HG03045 (cell line): Measurements from ENCODE around the gene BOK.
"Not testable (repeated sequence)": the region's sequence is repeated elsewhere in the genome, so short reads cannot be mapped to it uniquely, and the experiment has no call there.

Source experiments
- ATAC-seq: cut with Tn5 transposase; IDR thresholded peaks from one replicate; pipeline ENCODE4 v1.9.1; 2021; ENCODE audit warnings: mild to moderate bottlenecking, moderate library complexity; ENCODE audit not compliant: unreplicated experiment

BOK gene

GRCh38 chr2:241555711-241556110, 2.8 kb upstream of the BOK start:
- ATAC-seq: no peak

- no peak for ATAC-seq
Measured at GRCh38 chr2:241556746-241557145, 1.8 kb upstream of the BOK start.

GRCh38 chr2:241559323-241560161, 997 bp downstream of the BOK start:
- ATAC-seq: no peak

GRCh38 chr2:241560162-241560882, 1.8 kb downstream of the BOK start:
- no peak for ATAC-seq

- ATAC-seq: no peak
Measured at GRCh38 chr2:241560883-241561474, 2.4 kb downstream of the BOK start.

- no peak for ATAC-seq
Measured at GRCh38 chr2:241561832-241562231, 3.3 kb downstream of the BOK start.

- ATAC-seq: no peak
Measured at GRCh38 chr2:241562269-241562891, 3.8 kb downstream of the BOK start.

GRCh38 chr2:241563031-241563507, 4.5 kb downstream of the BOK start:
- no peak for ATAC-seq

- no peak for ATAC-seq
Measured at GRCh38 chr2:241563571-241563980, 5.0 kb downstream of the BOK start.

GRCh38 chr2:241563981-241564595, 5.5 kb downstream of the BOK start:
- ATAC-seq: no peak

GRCh38 chr2:241564596-241565410, 6.3 kb downstream of the BOK start:
- no peak for ATAC-seq

GRCh38 chr2:241565411-241565810, 6.9 kb downstream of the BOK start:
- ATAC-seq: no peak

- ATAC-seq: not testable (repeated sequence)
Measured at GRCh38 chr2:241566021-241566420, 7.5 kb downstream of the BOK start.

- no peak for ATAC-seq
Measured at GRCh38 chr2:241566468-241566867, 7.9 kb downstream of the BOK start.

- not testable (repeated sequence) for ATAC-seq
Measured at GRCh38 chr2:241567266-241567665, 8.7 kb downstream of the BOK start.

- ATAC-seq: no peak
Measured at GRCh38 chr2:241567776-241568175, 9.2 kb downstream of the BOK start.

GRCh38 chr2:241568726-241569125, 10.2 kb downstream of the BOK start:
- no peak for ATAC-seq

- ATAC-seq: no peak
Measured at GRCh38 chr2:241569831-241570281, 11.3 kb downstream of the BOK start.

- no peak for ATAC-seq
Measured at GRCh38 chr2:241570961-241571581, 12.5 kb downstream of the BOK start.
